GM20000 (cell line): ENCODE results near the gene RAPGEF2.

Experiments
- DNase-seq: peaks from one replicate; pipeline ENCODE4 v3.0.0; 2012; ENCODE audit warnings: low spot score
- TF ChIP-seq, protein P1 (sequence below): IDR thresholded peaks from 2 replicates; pipeline ENCODE4 v1.5.1; 2012; ENCODE audit warnings: mild to moderate bottlenecking, control low read depth; ENCODE audit errors: extremely low read depth, missing control alignments

The RAPGEF2 gene

DNA sequence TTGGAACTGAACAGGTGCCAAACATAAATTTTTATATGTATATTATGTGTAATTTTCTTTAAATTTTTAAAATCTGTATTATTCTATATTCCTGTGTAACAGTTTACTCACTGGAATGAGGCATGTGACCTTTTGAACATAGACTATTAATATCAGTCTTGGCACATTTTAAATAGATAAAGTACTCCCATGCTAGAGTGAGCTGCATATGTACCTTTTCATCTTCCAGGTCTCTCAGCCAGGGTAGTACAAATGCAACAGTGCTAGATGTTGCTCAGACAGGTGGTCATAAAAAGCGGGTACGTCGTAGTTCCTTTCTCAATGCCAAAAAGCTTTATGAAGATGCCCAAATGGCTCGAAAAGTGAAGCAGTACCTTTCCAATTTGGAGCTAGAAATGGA lies 242.0 kb downstream of the RAPGEF2 start:
- TF ChIP-seq, protein P1, sequence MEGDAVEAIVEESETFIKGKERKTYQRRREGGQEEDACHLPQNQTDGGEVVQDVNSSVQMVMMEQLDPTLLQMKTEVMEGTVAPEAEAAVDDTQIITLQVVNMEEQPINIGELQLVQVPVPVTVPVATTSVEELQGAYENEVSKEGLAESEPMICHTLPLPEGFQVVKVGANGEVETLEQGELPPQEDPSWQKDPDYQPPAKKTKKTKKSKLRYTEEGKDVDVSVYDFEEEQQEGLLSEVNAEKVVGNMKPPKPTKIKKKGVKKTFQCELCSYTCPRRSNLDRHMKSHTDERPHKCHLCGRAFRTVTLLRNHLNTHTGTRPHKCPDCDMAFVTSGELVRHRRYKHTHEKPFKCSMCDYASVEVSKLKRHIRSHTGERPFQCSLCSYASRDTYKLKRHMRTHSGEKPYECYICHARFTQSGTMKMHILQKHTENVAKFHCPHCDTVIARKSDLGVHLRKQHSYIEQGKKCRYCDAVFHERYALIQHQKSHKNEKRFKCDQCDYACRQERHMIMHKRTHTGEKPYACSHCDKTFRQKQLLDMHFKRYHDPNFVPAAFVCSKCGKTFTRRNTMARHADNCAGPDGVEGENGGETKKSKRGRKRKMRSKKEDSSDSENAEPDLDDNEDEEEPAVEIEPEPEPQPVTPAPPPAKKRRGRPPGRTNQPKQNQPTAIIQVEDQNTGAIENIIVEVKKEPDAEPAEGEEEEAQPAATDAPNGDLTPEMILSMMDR = no peak
- no peak for DNase-seq

DNA sequence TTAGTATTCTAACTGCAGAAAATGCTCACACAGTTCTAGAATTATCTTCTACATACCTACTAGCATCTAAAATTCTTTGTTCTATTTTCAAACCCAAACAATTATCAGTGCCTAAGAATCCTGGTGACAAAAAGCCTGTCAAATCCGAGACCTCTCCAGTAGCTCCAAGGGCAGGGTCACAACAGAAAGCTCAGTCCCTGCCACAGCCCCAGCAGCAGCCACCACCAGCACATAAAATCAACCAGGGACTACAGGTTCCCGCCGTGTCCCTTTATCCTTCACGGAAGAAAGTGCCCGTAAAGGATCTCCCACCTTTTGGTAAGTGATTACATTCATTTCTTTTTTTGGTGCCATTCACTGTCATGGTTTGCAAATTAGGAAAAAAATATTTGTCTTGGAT lies 243.8 kb downstream of the RAPGEF2 start:
- DNase-seq = no peak
- TF ChIP-seq, protein P1 = no peak

DNA sequence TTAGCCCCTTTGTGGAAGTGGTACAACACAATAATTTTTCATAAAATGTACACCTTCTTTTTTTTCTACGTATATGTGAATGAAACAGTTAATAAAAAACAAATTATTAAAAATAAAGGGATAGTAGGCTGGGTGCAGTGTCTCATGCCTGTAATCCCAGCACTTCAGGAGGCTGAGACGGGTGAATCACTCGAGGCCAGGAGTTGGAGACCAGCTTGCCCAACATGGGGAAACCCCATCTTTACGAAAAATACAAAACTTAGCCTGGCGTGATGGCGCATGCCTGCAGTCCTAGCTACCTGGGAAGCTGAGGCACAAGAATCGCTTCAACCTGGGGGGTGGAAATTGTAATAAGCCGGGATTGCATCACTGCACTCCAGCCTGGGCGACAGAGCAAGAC lies 244.9 kb downstream of the RAPGEF2 start:
- no peak for DNase-seq
- TF ChIP-seq, protein P1 = no peak

DNA sequence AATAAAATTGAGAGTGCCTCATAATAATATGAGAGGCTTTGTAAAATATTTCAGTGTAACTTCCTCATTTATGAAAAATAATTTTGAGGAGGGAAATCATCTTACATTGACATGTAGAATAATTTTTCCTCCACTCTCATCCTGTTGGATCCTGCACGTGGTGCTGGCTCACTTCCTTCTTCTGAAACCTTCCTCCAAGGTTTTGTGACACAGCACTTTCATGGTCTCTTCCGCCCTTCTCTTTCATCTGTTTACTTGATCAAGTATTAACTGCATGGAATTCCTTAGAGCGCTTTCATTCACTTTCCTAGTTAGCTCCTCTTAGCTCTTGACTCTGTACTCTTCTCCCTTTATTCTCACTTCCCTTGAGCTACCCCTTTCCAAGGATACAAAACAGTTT lies 246.5 kb downstream of the RAPGEF2 start:
- DNase-seq = no peak
- TF ChIP-seq, protein P1 = no peak

DNA sequence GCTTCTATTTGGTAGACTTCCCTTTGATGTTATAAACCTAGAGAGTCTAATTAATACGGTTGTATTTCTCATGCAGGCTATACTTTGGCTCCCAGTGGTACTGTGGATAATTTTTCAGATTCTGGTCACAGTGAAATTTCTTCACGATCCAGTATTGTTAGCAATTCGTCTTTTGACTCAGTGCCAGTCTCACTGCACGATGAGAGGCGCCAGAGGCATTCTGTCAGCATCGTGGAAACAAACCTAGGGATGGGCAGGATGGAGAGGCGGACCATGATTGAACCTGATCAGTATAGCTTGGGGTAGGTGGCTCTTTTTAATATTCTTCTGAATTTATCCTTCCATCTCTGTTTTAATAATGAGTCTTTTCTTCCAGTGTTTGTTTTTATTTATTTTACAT lies 249.7 kb downstream of the RAPGEF2 start:
- TF ChIP-seq, protein P1 = no peak
- no peak for DNase-seq

DNA sequence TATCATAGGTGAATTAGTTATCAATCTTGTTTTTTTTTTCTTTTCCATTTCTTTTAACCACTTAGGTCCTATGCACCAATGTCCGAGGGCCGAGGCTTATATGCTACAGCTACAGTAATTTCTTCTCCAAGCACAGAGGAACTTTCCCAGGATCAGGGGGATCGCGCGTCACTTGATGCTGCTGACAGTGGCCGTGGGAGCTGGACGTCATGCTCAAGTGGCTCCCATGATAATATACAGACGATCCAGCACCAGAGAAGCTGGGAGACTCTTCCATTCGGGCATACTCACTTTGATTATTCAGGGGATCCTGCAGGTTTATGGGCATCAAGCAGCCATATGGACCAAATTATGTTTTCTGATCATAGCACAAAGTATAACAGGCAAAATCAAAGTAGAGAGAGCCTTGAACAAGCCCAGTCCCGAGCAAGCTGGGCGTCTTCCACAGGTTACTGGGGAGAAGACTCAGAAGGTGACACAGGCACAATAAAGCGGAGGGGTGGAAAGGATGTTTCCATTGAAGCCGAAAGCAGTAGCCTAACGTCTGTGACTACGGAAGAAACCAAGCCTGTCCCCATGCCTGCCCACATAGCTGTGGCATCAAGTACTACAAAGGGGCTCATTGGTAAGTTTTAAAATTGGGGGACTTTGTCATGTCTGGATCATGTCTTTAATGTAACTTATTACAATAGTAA lies 250.7 kb downstream of the RAPGEF2 start:
- TF ChIP-seq, protein P1 = no peak
- DNase-seq = no peak

DNA sequence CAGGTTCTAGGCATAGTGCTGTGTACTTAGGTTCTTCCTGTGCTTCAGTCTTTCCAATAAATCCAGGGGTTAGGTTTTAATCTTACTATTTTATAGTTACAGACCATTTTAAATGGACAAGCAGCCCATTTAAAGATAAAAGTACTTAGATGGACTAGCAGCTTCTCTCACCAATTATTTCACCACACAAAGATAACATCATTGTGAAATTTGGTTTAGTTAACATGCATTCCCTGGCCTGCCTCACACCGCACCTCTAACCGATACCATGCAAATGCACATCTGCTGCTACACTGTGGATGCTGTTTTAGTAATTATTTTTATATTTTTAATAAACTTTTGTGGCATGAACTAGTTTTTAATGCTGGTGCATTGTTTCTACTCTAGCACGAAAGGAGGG lies 252.6 kb downstream of the RAPGEF2 start:
- DNase-seq = no peak
- TF ChIP-seq, protein P1 = no peak
